Progenitor cell of endocrine pancreas (in vitro differentiated cells): ENCODE data around the gene PINLYP. TPM values are rescaled to one million over a fixed set of nuclear protein-coding genes. Genes with fewer than 3 reads are reported as not detected.

Experiments used
- DNase-seq: peaks from one replicate; pipeline ENCODE4 v3.0.0; 2021; ENCODE audit warnings: low spot score; ENCODE audit not compliant: unreplicated experiment
- H3K27ac Mint-ChIP-seq: 2 replicates; pipeline ENCODE4 v1.8.0; 2021; ENCODE audit warnings: mild to moderate bottlenecking, moderate library complexity, mixed read lengths
- H3K27me3 Mint-ChIP-seq: 2 replicates; pipeline ENCODE4 v1.8.0; 2021; ENCODE audit warnings: mixed read lengths
- H3K36me3 Mint-ChIP-seq: 2 replicates; pipeline ENCODE4 v1.8.0; 2022; ENCODE audit warnings: mixed read lengths; ENCODE audit not compliant: insufficient read depth
- H3K4me1 Mint-ChIP-seq: 2 replicates; pipeline ENCODE4 v1.8.0; 2021; ENCODE audit warnings: low read depth, mixed read lengths
- H3K4me3 Mint-ChIP-seq: 2 replicates; pipeline ENCODE4 v1.8.0; 2021; ENCODE audit warnings: low read depth, mild to moderate bottlenecking, moderate library complexity, mixed read lengths
- H3K9me3 Mint-ChIP-seq: 2 replicates; pipeline ENCODE4 v1.8.0; 2021; ENCODE audit warnings: low read depth, mixed read lengths
- CTCF ChIP-seq: fragments of 200-600 bp; sonication (generic); IDR thresholded peaks from one replicate; pipeline ENCODE4 v1.5.0; 2021; ENCODE audit warnings: antibody characterized with exemption, mild to moderate bottlenecking; ENCODE audit not compliant: unreplicated experiment
- total RNA-seq: library from RNA; stranded (reverse); gene quantifications from 2 replicates; pipeline ENCODE4 v1.2.1, GENCODE V29; 2021

Gene PINLYP
- total RNA-seq, 1 donor from 2014 or later = 7.7 TPM

DNA sequence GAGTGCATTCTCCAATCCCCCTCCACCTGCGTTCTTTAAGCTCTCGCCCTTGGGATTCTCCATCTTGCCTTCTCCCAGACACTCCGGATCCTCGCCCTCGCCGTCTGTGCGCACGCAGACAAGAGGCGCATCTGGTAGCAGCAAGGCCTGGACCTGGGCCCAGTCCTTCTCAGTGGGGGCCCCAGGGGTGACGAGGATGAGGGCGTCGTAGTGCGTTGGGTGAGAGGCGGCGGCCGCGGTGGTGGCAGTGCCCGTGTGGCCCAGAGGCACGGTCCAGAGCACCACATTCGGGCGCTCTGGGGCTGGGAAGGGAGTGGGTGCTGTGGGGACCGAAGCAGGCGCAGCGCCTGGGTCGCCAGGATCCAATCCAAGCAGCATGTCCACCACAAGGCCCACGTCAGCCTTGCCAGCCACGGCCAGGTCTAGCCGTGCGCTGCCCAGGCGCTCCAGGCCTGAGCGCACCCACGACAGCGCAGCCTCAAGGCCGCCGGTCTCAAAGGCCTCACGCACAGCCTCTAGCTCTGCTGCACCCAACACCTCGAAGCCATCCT, 17.3 kb downstream of the PINLYP start:
- no peaks in the 10 kb centered on the region for H3K9me3 Mint-ChIP-seq
- no peak for DNase-seq
- H3K4me3 Mint-ChIP-seq = no peak overlapping the region
- peaks cover 17% of the 10 kb centered on the region for H3K36me3 Mint-ChIP-seq
- H3K27me3 Mint-ChIP-seq = no peaks in the 10 kb centered on the region
- H3K27ac Mint-ChIP-seq = peak overlapping the region; percentile 47
- no peak for TF ChIP-seq CTCF
- H3K4me1 Mint-ChIP-seq = peaks cover 25% of the 10 kb centered on the region

DNA sequence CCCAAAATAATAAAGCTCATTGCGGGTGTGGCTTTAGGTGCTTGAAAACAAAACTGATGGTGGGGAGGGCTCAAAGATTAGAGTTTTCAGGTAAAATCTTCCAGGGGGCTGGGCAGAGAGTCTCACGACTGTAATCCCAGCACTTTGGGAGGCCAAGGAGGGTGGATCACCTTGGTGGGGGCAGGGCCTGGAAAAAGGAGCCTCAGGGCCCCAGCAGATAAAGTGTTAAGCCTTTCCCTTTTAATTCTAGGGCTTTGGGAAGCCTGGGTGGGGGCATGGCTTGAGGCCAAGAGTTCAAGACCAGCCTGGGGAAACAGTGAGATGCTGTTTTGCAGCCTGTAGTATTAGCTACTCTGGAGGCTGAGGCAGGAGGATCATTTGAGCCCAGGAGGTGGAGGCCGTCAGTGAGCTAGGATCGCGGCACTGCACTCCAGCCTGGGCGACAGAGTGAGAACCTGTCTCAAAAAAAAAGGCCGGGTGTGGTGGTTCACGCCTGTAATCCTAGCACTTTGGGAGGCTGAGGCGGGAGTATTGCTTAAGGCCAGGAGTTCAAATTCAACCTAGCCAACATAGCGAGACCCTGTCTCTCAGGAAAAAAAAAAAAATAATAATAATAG, 18.6 kb downstream of the PINLYP start:
- no peak for TF ChIP-seq CTCF
- Mint-ChIP-seq H3K36me3 (peaks cover 19% of the 10 kb centered on the region), H3K4me3 (peak overlapping the region; percentile 100), H3K27ac (no peak overlapping the region), H3K27me3 (no peaks in the 10 kb centered on the region), H3K9me3 (no peaks in the 10 kb centered on the region), H3K4me1 (peaks cover 26% of the 10 kb centered on the region)
- DNase-seq = no peak

- H3K9me3 Mint-ChIP-seq = no peaks in the 10 kb centered on the region
- H3K4me3 Mint-ChIP-seq = peak overlapping the region; percentile 100
- H3K4me1 Mint-ChIP-seq = peaks cover 26% of the 10 kb centered on the region
- H3K36me3 Mint-ChIP-seq = peaks cover 16% of the 10 kb centered on the region
- peak; percentile 85 for TF ChIP-seq CTCF
- peak overlapping the region; percentile 100 for H3K27ac Mint-ChIP-seq
- H3K27me3 Mint-ChIP-seq = no peaks in the 10 kb centered on the region
- DNase-seq = peak; percentile 42
Measured at GRCh38 chr19:43594710-43595604, 19.4 kb downstream of the PINLYP start.

- TF ChIP-seq CTCF = no peak
- peak overlapping the region; percentile 100 for H3K4me3 Mint-ChIP-seq
- no peaks in the 10 kb centered on the region for H3K27me3 Mint-ChIP-seq
- peaks cover 16% of the 10 kb centered on the region for H3K36me3 Mint-ChIP-seq
- no peaks in the 10 kb centered on the region for H3K9me3 Mint-ChIP-seq
- DNase-seq = no peak
- H3K4me1 Mint-ChIP-seq = peaks cover 26% of the 10 kb centered on the region
- peak overlapping the region; percentile 100 for H3K27ac Mint-ChIP-seq
Measured at GRCh38 chr19:43595605-43595998, 20.0 kb downstream of the PINLYP start.

GRCh38 chr19:43595999-43596841, 20.6 kb downstream of the PINLYP start, which contains the start of the genes IRGQ and ZNF576:
TSS of gene IRGQ (minus strand) at chr19:43596134. CDS start at chr19:43595338, 796 bp downstream.
TSS of gene ZNF576 (plus strand) at chr19:43596595. CDS start at chr19:43597109, 514 bp downstream.
- H3K36me3 Mint-ChIP-seq = peaks cover 13% of the 10 kb centered on the region
- H3K4me1 Mint-ChIP-seq = peaks cover 26% of the 10 kb centered on the region
- H3K27me3 Mint-ChIP-seq = no peaks in the 10 kb centered on the region
- peak; percentile 100 for DNase-seq
- no peaks in the 10 kb centered on the region for H3K9me3 Mint-ChIP-seq
- no peak for TF ChIP-seq CTCF
- H3K27ac Mint-ChIP-seq = peak within 1 kb of the TSS; percentile 100
- peak within 1 kb of the TSS; percentile 100 for H3K4me3 Mint-ChIP-seq
